IMR-90 (cell line): ENCODE results near the gene HHIPL1. TPM values are rescaled to one million over a fixed set of nuclear protein-coding genes. Genes with fewer than 3 reads are reported as not detected.

Experiments used
- ATAC-seq: fragments of 200-7000 bp; cut with Tn5 transposase; 2 replicates; pipeline ENCODE4 v1.9.1; 2020; ENCODE audit warnings: low read depth, mild to moderate bottlenecking, moderate library complexity
- BruUV-seq: library from RNA; stranded (reverse); fragments of 400-500 nt; replicated peaks from 2 replicates; lab custom pipeline; 2021; lab: Mats Ljungman, UMichigan
- CTCF ChIA-PET: fragments of 300-600 bp; formaldehyde crosslinking; extraction: SDS; loops from one replicate; lab custom pipeline; 2021; ENCODE audit warnings: antibody characterized with exemption; lab: Yijun Ruan, JAX
- POLR2A ChIA-PET: fragments of 300-600 bp; sonication (Branson Sonifier 250); formaldehyde crosslinking; loops from one replicate; lab custom pipeline; 2022; ENCODE audit warnings: antibody characterized with exemption; ENCODE audit not compliant: unreplicated experiment; lab: Charles Lee
- DNase-seq: peaks from one replicate; pipeline ENCODE4 v3.0.0; 2013
- H2AFZ ChIP-seq: replicated peaks from 2 replicates; pipeline ENCODE3; 2013; ENCODE audit warnings: low read length, mild to moderate bottlenecking; ENCODE audit not compliant: poor library complexity
- H2AK5ac ChIP-seq: 2 replicates; pipeline ENCODE4 v1.6.1; 2013; ENCODE audit warnings: low read depth, low read length, inconsistent platforms
- H2AK9ac ChIP-seq: replicated peaks from 2 replicates; pipeline ENCODE3; 2013; ENCODE audit warnings: mild to moderate bottlenecking, low read depth, low read length, moderate library complexity; ENCODE audit not compliant: poor library complexity
- H2BK120ac ChIP-seq: 2 replicates; pipeline ENCODE4 v1.6.1; 2013; ENCODE audit warnings: low read depth, low read length, inconsistent platforms
- H2BK15ac ChIP-seq: 3 replicates; pipeline ENCODE4 v1.6.1; 2013; ENCODE audit warnings: low read depth, low read length, inconsistent platforms
- H2BK20ac ChIP-seq: 2 replicates; pipeline ENCODE4 v1.6.1; 2013; ENCODE audit warnings: low read depth, mild to moderate bottlenecking, inconsistent platforms, low read length, moderate library complexity
- H2BK5ac ChIP-seq: 2 replicates; pipeline ENCODE4 v1.6.1; 2013; ENCODE audit warnings: mild to moderate bottlenecking, low read depth, low read length, inconsistent platforms; ENCODE audit not compliant: poor library complexity, severe bottlenecking
- H3K14ac ChIP-seq: replicated peaks from 2 replicates; pipeline ENCODE4 v1.6.1; 2013; ENCODE audit warnings: low read depth, low read length, inconsistent platforms
- H3K18ac ChIP-seq: 2 replicates; pipeline ENCODE4 v1.6.1; 2013; ENCODE audit warnings: low read depth, low read length, control low read depth
- H3K23ac ChIP-seq: 2 replicates; pipeline ENCODE4 v1.6.1; 2013; ENCODE audit warnings: low read depth, low read length, inconsistent platforms
- H3K27ac ChIP-seq: 2 replicates; pipeline ENCODE4 v1.5.1; 2013; ENCODE audit warnings: mild to moderate bottlenecking, control low read depth, low read length; ENCODE audit not compliant: insufficient read depth
- H3K27me3 ChIP-seq: 2 replicates; pipeline ENCODE4 v1.6.1; 2013; ENCODE audit warnings: low read length; ENCODE audit not compliant: control insufficient read depth, insufficient read depth
- H3K36me3 ChIP-seq: 2 replicates; pipeline ENCODE4 v1.6.1; 2013; ENCODE audit warnings: low read length, mixed read lengths; ENCODE audit not compliant: control insufficient read depth, insufficient read depth
- H3K4ac ChIP-seq: 2 replicates; pipeline ENCODE4 v1.6.1; 2013; ENCODE audit warnings: low read depth, low read length, inconsistent platforms
- H3K4me1 ChIP-seq: 2 replicates; pipeline ENCODE4 v1.6.1; 2013; ENCODE audit warnings: low read length, mixed read lengths; ENCODE audit not compliant: control insufficient read depth, insufficient read depth
- H3K4me2 ChIP-seq: 2 replicates; pipeline ENCODE4 v1.6.1; 2013; ENCODE audit warnings: low read depth, mild to moderate bottlenecking, control low read depth, low read length, moderate library complexity
- H3K4me3 ChIP-seq: 2 replicates; pipeline ENCODE4 v1.5.1; 2013; ENCODE audit warnings: low read depth, mild to moderate bottlenecking, control low read depth, low read length, moderate library complexity; ENCODE audit not compliant: insufficient read depth
- H3K56ac ChIP-seq: 2 replicates; pipeline ENCODE4 v1.6.1; 2013; ENCODE audit warnings: low read length, inconsistent platforms; ENCODE audit not compliant: insufficient read depth; ENCODE audit errors: extremely low read depth
- H3K79me1 ChIP-seq, 2 experiments: 2 replicates each; pipeline ENCODE4 v1.6.1; 2013; ENCODE audit warnings: low read length in 2 of 2, inconsistent platforms in 1 of 2, low read depth in 1 of 2
- H3K9ac ChIP-seq: 2 replicates; pipeline ENCODE4 v1.6.1; 2013; ENCODE audit warnings: low read depth, low read length, control low read depth
- H3K9me1 ChIP-seq: 2 replicates; pipeline ENCODE4 v1.6.1; 2013; ENCODE audit warnings: low read length, inconsistent platforms; ENCODE audit not compliant: insufficient read depth
- H3K9me3 ChIP-seq: 2 replicates; pipeline ENCODE4 v1.6.1; 2013; ENCODE audit warnings: low read length; ENCODE audit not compliant: control insufficient read depth, insufficient read depth
- H4K20me1 ChIP-seq: 2 replicates; pipeline ENCODE4 v1.6.1; 2013; ENCODE audit warnings: low read length, inconsistent platforms; ENCODE audit not compliant: insufficient read depth
- H4K5ac ChIP-seq: 2 replicates; pipeline ENCODE4 v1.6.1; 2013; ENCODE audit warnings: mild to moderate bottlenecking, low read depth, low read length, control low read depth
- H4K8ac ChIP-seq, 2 experiments: 2 replicates each; pipeline ENCODE4 v1.6.1; 2013; ENCODE audit warnings: low read depth in 2 of 2, low read length in 2 of 2, control low read depth in 1 of 2, inconsistent platforms in 1 of 2
- H4K91ac ChIP-seq: 2 replicates; pipeline ENCODE4 v1.6.1; 2013; ENCODE audit warnings: low read depth, low read length, inconsistent platforms; ENCODE audit not compliant: insufficient read depth
- MXI1 ChIP-seq: IDR thresholded peaks from 2 replicates; pipeline ENCODE4 v1.6.1; 2012; ENCODE audit warnings: low read depth, mild to moderate bottlenecking, low read length, moderate library complexity, borderline replicate concordance
- WGBS, 2 experiments: methylation state at CpG; one replicate each; pipeline versions ENCODE4 v1.1.5 to v1.1.7; 2013; ENCODE audit warnings: missing lambda C conversion rate in 2 of 2; ENCODE audit not compliant: insufficient read length in 1 of 2; ENCODE audit errors: extremely low coverage in 2 of 2; 5-methylcytosine and 5-hydroxymethylcytosine counted together
- dilution Hi-C: fragments of 300-500 bp; cut with HindIII; formaldehyde crosslinking; loops from one replicate; pipeline ENCODE4 v1.14.3; 2018; ENCODE audit warnings: low sequenced_read_pairs; ENCODE audit not compliant: unreplicated experiment
- in situ Hi-C: fragments of 300-500 bp; cut with MboI; formaldehyde crosslinking; loops from 3 replicates; pipeline ENCODE4 v1.14.3; 2019; ENCODE audit warnings: low sequenced_read_pairs, inconsistent platforms, mixed read lengths
- intact Hi-C: fragments of 100-400 bp; cut with micrococcal nuclease; formaldehyde crosslinking; loops from 2 replicates; pipeline ENCODE4 v1.10.0; 2022
- polyA plus RNA-seq, 3 experiments: library from polyadenylated mRNA; depleted of rRNA; stranded (reverse); fragments of >200 nt; gene quantifications; 2 replicates each; pipeline ENCODE4 v1.2.3, GENCODE V29; 2012; ENCODE audit warnings: low replicate concordance in 1 of 3
- total RNA-seq: library from RNA; depleted of rRNA; stranded (reverse); fragments of >200 nt; gene quantifications from 2 replicates; pipeline ENCODE4 v1.2.3, GENCODE V29; 2012

The HHIPL1 gene
- total and polyA plus RNA-seq, 2 of the 4 experiments (the other 2 are of a cell fraction) = 0.65 to 0.72 TPM

DNA sequence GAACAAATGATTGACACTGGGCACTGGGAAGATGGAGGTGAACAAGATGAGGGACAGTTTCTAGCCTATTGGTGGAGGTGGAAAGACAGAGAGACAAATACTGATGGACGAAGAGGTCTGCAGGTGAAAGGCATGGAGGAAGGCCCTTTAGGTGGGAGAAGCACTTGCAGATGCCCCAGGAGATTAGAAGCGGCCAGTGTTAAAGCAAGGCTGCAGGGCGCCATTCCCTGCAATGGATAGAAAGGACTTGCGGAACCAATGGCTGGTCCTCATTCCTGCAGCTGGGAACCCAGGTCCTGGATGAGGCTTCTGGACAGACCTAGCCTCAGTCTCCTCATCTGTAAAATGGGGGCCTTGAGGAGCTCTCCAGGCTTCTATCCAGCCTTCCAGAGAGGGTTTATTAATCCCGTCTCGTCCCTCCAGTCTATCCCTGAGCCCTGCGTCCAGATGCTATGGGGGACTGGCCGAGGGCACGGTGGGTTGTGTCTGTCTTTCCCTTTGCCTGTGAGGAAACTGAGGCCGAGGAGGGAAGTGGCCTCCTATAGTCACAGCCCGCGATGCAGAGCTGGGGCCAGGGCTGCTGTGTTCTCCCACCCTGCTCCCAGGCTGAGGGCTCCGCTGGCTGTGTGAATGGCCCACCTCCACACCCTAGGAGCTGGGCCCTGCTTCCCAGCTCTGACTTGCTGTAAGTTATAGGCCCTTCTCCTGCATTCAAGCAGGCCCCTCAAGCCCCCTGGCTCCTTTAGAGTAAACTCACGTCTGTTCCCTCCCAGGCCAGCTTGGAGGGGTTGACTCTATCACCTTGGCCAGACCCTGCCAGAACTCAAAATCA lies 72.1 kb downstream of the HHIPL1 start:
- peaks cover 24% of the 10 kb centered on the region for H3K27me3 ChIP-seq
- H2AK9ac ChIP-seq = no peak overlapping the region
- no TSS peak for BruUV-seq
- intact Hi-C loops = no loop called here
- no peak overlapping the region for H2AFZ ChIP-seq
- no peaks in the 10 kb centered on the region for H3K9me3 ChIP-seq
- no peaks in the 10 kb centered on the region; the same call in 1 of the 2 replicates for H3K4me1 ChIP-seq
- no peaks in the 10 kb centered on the region for H4K20me1 ChIP-seq
- no peak overlapping the region for H2AK5ac ChIP-seq
- ATAC-seq = no peak
- CTCF ChIA-PET = no interaction called here
- H3K4me3 ChIP-seq = no peak overlapping the region
- no peak overlapping the region for H2BK5ac ChIP-seq
- no peak overlapping the region for H2BK120ac ChIP-seq
- H3K36me3 ChIP-seq = no peaks in the 10 kb centered on the region
- H3K9ac ChIP-seq = no peak overlapping the region
- no peak overlapping the region for H3K18ac ChIP-seq
- H4K8ac ChIP-seq = no peak overlapping the region
- H3K14ac ChIP-seq = no peak overlapping the region
- DNase-seq = no peak
- H3K56ac ChIP-seq = no peak overlapping the region
- TF ChIP-seq MXI1 = no peak
- no peak overlapping the region for H2BK15ac ChIP-seq
- POLR2A ChIA-PET = no interaction called here
- H3K4me2 ChIP-seq = no peak overlapping the region
- H3K79me1 ChIP-seq = no peaks in the 10 kb centered on the region
- dilution Hi-C loops = no loop called here
- 84% methylated on average over 8 of the region's 14 CpGs; no CpG with 5 or more reads in 1 of the 2 experiments for WGBS, 2 experiments
- H4K5ac ChIP-seq = no peak overlapping the region
- H3K4ac ChIP-seq = no peak overlapping the region
- H4K91ac ChIP-seq = no peak overlapping the region
- H3K27ac ChIP-seq = no peak overlapping the region
- H2BK20ac ChIP-seq = no peak overlapping the region
- no peaks in the 10 kb centered on the region for H3K9me1 ChIP-seq
- H3K23ac ChIP-seq = no peak overlapping the region
- in situ Hi-C loops = no loop called here
